K562 (cell line): Measurements from ENCODE around the gene GRIK3. TPM values are rescaled to one million over a fixed set of nuclear protein-coding genes. Genes with fewer than 3 reads are reported as not detected.

Experiments used
- TFE3 ChIP-seq: fragments of 450-650 bp; formaldehyde crosslinking; IDR thresholded peaks from 2 replicates; pipeline ENCODE4 v1.4.0; 2020; ENCODE audit warnings: mild to moderate bottlenecking, mixed read lengths
- USF2 ChIP-seq: sonication (generic); formaldehyde crosslinking; IDR thresholded peaks from 2 replicates; pipeline ENCODE4 v1.5.0; 2020; ENCODE audit warnings: missing genetic modification reagents
- ZBTB40 ChIP-seq, 2 experiments: fragments of 450-650 bp in 1 of 2; sonication (generic) in 1 of 2; formaldehyde crosslinking in 1 of 2; IDR thresholded peaks; 2 replicates each; pipeline versions ENCODE4 v1.7.1 to v1.9.0; 2016 to 2022; ENCODE audit warnings: inconsistent platforms in 1 of 2, mild to moderate bottlenecking in 1 of 2, missing genetic modification reagents in 1 of 2
- polyA plus RNA-seq, 8 experiments: library from polyadenylated mRNA; depleted of rRNA in 4 of 8; stranded (reverse) in 5 of 8; unstranded in 3 of 8; fragments of >200 nt; fragmentation: Nextera tagmentation in 2 of 8; fragmentation: Illumina TruSeq in 1 of 8; extraction: Ambion mirVana in 2 of 8; extraction: Trizol in 1 of 8; gene quantifications; 2 replicates each; pipeline versions ENCODE4 v1.2.1 to v1.2.3, GENCODE V29; 2011 to 2014; ENCODE audit warnings: inconsistent platforms in 1 of 8, missing spikeins in 1 of 8
- total RNA-seq, 7 experiments: library from RNA; depleted of rRNA in 6 of 7; stranded (reverse); fragments of >200 nt in 6 of 7; fragmentation: Illumina TruSeq in 2 of 7; extraction: Trizol in 2 of 7; gene quantifications; 2 replicates each; pipeline versions ENCODE4 v1.2.1 to v1.2.3, GENCODE V29; 2011 to 2021; ENCODE audit warnings: low replicate concordance in 1 of 7

Gene GRIK3
- total and polyA plus RNA-seq, 9 of the 15 experiments (the other 6 are each of a cell fraction or from before 2014, with no cell fraction given): not detected

GRCh38 chr1:36864823-36865601 lies 169.3 kb downstream of the GRIK3 start (continued):
- TF ChIP-seq USF2 (CRISPR knock-in tag) (0 out of 2 replicates have a peak, but pooled peaks have one; percentile 30), TFE3 (CRISPR knock-in tag) (peak; percentile 25; the same call in 1 of the 2 replicates), ZBTB40 (IDR thresholded peaks at IDR 0.05) (peak; percentile 78), ZBTB40 (CRISPR knock-in tag; IDR thresholded peaks at IDR 0.05) (no peak)
